NCI-H2029 (cell line): ENCODE measurements around the gene ANKDD1A.
A peak's percentile ranks its signal among the peaks of the same experiment; 100 is the strongest.

Experiments used
- DNase-seq: peaks from one replicate; lab custom pipeline; 2025; lab: John Stamatoyannopoulos, UW

Gene ANKDD1A

DNA sequence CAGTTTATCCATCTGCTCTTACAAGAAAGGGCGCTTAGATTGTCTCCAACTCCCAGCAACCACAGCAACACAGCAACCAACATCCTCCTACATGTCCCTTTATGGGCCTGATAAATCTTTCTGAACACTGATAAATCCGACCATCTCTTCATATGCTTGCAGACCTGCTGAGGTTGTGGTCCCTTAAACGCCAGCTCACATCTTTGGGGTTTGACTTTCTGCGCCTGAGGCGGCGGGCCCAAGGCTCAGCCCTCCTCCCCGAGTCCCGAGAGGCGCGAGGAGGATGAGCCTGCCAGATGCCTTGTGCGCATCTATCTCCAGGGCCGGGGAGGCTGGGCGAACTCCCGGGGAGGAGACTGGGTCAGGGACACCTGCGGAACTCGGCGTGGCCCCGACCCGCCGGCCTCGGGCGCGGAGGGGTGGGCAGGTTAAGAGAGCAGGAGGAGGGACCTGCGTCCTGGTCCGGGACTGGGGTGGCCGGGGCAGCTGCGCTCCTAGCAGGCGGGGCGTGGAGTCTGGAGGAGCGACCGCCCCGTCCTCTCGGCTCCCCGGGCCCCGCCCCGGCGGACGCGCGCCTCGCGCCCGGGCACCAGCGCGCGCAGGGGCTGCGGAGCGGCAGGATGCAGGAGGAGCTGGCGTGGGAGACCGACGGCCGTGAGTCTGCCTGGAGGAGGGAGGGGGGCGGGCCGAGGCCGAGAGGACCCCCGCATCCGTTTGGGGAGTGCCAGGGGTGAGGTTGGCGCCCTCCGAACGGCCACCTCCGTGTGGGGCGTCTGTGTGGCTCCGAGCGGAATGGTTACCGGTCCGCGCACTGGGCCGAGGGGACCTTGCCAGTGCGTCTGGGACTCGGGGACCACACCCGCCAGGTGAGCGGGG, at the start of gene ANKDD1A:
TSS of gene ANKDD1A (plus strand) at position 592 of the 876 bp plus-strand sequence. CDS start at position 621, 29 bp downstream.
- DNase-seq, result no peak

DNA sequence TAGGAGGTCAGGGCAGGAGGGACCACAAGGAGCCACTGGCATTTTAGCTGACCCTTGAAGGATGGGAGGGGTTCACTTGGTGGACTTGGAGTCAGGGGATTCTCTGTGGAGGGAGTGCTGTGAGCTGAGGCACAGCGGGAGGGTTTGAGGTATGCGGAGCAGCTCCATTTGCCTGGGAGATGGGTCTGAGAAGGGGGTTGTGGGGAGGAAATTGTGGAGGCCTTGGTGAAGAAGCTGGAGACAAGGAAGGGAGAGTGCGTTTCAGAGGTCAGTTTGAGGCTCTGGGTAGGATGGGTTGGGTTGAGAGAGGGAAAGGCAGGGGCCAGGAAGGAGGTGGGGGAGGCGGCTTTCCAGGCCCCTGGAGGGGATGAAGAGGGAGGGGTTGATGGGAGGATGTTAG, 49.7 kb upstream of the ANKDD1A start:
- DNase-seq, result no peak

GRCh38 chr15:64862408-64862807, 49.3 kb upstream of the ANKDD1A start:
- no peak for DNase-seq

GRCh38 chr15:64864068-64864467, 47.6 kb upstream of the ANKDD1A start:
- no peak for DNase-seq

DNA sequence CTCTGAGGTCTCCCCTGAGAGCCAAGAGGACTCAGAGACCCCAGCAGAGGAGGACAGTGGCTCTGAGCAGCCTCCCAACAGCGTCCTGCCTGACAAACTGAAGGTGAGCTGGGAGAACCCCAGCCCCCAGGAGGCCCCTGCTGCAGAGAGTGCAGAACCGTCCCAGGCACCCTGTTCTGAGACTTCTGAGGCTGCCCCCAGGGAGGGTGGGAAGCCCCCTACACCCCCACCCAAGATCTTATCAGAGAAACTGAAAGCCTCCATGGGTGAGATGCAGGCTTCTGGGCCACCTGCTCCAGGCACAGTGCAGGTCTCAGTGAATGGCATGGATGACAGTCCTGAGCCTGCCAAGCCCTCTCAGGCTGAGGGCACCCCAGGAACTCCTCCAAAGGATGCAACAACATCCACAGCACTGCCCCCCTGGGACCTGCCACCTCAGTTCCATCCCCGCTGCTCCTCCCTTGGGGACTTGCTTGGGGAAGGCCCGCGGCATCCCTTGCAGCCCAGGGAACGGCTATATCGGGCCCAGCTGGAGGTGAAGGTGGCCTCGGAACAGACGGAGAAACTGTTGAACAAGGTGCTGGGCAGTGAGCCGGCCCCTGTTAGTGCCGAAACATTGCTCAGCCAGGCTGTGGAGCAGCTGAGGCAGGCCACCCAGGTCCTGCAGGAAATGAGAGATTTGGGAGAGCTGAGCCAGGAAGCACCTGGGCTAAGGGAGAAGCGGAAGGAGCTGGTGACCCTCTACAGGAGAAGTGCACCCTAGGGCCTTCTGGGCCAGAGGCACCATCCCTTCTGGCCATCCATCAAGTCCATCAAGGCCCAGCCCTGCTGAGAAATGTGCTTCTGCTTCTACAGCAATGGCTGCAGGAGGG, 46.3 kb upstream of the ANKDD1A start:
- DNase-seq, result no peak

- no peak for DNase-seq
Measured at GRCh38 chr15:64865998-64866520, 45.6 kb upstream of the ANKDD1A start.

GRCh38 chr15:64869501-64869900, 42.2 kb upstream of the ANKDD1A start:
- no peak for DNase-seq

DNA sequence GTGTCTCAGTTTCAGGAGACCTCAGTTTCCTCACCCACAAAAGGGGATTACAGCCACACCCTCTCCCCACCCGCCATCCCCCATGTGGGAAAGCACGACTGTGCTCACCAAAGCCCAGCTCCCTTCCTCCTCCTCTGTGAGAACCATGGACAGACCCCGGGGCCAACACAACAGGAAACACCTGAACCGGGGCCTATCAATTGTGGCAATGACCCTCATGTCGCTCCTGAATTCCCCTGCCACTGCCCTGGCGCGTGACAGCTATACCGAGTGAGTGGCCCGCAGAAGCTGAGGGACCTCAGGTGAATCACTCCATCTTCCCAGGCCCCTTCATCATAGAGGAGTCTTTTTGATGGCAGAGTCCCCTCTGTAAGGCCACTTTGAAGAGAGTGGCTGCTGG, 41.3 kb upstream of the ANKDD1A start:
- no peak for DNase-seq

DNA sequence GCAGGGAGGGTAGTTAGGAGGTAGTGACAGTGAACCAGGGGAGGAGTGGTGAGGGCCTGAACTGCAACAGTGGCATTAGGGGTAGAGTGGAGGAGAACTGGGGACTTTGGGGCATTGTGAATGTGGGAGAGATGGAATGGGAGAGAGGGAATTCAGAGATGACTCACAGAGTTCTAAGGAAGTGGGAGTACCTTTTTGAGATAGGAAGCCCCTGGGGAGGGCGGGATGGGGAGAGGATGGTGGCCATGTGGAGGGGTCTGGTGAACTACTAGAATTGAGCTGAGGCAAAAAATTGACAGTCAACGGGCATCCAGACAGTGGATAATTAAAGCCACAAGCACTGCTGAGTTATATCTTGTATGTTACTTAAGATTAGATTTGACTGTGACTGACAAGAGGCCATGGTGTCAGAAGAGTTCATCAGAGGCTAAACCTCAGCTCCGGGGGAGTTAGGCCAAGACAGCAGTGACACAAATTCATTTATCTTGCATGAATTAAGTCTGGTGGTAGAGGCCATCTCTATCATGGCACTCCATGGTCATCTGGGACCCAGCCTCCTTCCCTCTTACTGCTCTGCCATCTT, 36.0 kb upstream of the ANKDD1A start:
- no peak for DNase-seq

- DNase-seq, result no peak
Measured at GRCh38 chr15:64877435-64877834, 34.3 kb upstream of the ANKDD1A start.

GRCh38 chr15:64878705-64879104, 33.0 kb upstream of the ANKDD1A start:
- DNase-seq, result no peak

DNA sequence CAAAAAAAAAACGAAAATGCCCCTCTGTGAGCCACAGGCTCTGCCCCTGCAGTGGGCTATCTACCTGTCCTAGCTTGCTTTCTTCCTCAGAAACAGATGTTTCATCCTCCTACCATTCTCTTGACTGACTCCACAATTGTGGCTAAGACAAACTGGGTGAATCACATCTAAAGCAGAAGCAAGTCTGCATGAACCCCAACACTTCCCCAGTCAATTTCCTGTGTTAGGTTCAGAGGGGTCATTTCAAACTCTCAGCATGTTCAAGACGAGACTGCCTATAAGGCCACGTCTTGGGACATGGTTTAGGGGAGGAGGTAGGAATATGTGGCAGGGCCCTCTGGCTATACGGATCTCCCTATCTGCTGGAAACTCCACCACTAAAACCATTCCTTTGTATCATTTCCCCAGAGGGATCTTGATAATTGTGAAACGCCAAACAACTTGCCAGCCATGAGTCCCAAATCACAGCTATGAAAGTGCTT, 28.6 kb upstream of the ANKDD1A start:
- no peak for DNase-seq

DNA sequence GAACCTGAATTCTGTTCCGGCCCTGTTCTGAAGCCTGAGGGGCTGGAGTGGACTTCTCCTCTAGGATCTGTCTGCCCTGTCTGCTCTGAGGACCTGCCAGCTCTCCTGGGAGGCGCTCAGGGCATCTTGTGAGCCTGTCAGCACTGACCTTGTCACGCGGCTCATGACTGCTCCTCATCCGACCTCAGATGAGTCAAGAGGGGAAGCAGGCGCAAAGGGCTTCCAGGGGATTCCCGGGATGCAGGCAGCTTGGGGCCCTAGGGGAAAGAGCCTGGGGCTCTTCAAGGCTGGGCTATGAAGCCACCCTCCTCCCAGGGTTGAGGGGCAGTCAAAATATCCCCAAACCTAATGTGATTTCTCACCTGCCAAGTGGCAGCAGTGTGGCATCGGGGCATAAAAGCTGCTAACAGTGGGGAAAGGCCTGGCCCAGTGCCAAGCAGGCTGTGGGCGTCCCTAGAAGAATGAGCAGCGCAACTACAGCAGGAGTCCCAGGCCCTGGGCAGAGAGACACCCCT, 27.6 kb upstream of the ANKDD1A start:
- no peak for DNase-seq

GRCh38 chr15:64884679-64885078, 27.0 kb upstream of the ANKDD1A start:
- no peak for DNase-seq

DNA sequence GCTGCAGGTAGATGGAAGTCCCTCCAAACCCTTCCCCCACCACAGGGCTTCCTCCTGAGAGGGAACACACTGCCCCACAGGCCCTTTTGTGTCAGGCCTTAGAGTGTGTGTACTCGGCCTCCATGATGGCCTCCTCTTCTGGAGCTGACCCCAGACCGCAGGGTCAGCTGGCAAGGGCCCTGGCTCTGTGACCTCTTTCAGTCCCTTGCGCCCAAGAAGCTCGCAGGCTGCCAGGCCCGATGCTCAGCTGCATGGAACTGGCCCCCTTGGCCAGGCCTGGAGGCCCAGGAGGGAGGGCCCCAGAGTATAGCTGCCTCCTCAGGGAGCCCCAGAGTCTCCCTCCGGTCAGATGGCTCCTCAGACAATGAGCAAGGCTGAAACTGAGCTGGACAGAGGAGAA, 23.4 kb upstream of the ANKDD1A start:
- DNase-seq, result no peak

GRCh38 chr15:64891561-64891960, 20.1 kb upstream of the ANKDD1A start:
- DNase-seq, result no peak

DNA sequence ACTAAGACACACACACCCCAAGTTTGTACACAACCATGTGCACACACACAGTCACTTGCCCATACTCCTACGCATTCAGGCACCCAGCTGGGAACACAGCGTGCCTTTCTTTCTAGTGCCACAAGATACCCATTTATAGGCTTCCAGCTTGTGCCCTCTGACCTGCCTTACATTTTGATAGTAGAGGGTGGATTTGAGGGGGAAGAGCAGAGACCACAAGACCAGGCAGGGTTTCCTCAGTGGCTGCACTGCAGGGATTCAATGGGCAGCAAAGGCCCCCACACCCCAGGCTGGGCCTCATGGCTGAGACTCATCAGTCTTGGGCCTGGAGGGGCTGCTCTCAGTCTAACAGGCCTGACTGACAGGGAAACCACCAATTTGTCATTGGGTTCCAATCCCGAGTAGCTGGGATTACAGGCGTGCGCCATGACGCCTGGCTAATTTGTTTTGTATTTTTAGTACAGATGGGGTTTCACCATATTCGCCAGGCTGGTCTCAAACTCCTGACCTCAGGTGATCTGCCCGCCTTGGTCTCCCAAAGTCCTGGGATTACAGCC, 18.8 kb upstream of the ANKDD1A start:
- no peak for DNase-seq

- peak; percentile 60 for DNase-seq
Measured at GRCh38 chr15:64893481-64894394, 18.0 kb upstream of the ANKDD1A start.

DNA sequence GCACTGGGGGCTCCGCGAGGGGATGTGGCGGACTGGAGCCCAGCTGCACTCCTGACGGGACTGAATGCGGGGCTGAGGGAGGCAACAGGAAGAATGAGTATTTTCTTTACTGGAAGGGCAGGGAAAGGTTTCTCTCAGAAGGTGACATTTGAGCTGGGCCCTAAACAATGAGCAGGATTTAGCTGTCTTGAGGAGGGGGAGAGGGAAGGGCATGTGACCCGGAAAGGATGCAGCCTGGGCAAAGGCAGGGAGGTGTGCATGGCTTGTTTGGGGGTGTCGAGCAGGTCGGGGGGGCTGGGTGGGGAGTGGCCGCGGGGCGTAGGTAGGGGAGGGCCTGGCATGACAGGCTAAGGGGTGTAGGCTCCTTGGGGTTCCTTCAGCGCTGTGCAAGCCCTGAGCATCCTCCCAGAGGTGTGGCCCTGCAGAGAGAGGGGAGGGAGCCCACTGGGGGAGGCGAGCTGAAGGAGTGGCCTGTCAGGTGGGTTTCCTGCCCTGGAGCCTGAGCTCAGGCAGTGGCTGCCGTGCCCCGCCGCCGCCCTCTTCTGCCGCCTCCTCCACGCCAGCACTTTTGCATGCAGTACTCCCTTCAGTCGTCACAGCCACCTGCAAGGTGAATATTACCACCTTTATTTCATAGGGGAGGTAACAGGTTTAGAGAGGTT, 17.2 kb upstream of the ANKDD1A start:
- DNase-seq, result no peak
